CD8-positive, alpha-beta memory T cell (primary cell): ENCODE data around the gene RGS4. TPM values are rescaled to one million over a fixed set of nuclear protein-coding genes. Genes with fewer than 3 reads are reported as not detected.

Experiments used
- CTCF ChIA-PET: fragments of 350-600 bp; sonication (Branson Sonifier 250); formaldehyde crosslinking; loops from one replicate; lab custom pipeline; 2021; ENCODE audit warnings: antibody characterized with exemption; lab: Charles Lee
- POLR2A ChIA-PET: fragments of 350-600 bp; sonication (Branson Sonifier 250); formaldehyde crosslinking; loops from one replicate; lab custom pipeline; 2021; ENCODE audit warnings: antibody characterized with exemption; lab: Charles Lee
- DNase-seq, 5 donors: peaks; one replicate each; pipeline versions ENCODE4 v3.0.0 to v3.0.0-alpha.2; 2020 to 2022; ENCODE audit warnings: mixed read lengths in 1 of 5
- H3K27ac ChIP-seq: one replicate; pipeline ENCODE4 v1.7.0; 2013; ENCODE audit warnings: low read depth, mild to moderate bottlenecking, low read length, moderate library complexity
- H3K27me3 ChIP-seq: 2 replicates; pipeline ENCODE4 v1.7.0; 2013; ENCODE audit warnings: low read length, mild to moderate bottlenecking; ENCODE audit not compliant: insufficient read depth, poor library complexity, severe bottlenecking
- H3K36me3 ChIP-seq: 2 replicates; pipeline ENCODE4 v1.7.0; 2013; ENCODE audit warnings: mild to moderate bottlenecking, low read length, moderate library complexity; ENCODE audit not compliant: insufficient read depth
- H3K4me1 ChIP-seq: 2 replicates; pipeline ENCODE4 v1.7.0; 2013; ENCODE audit warnings: mild to moderate bottlenecking, low read length, moderate library complexity; ENCODE audit not compliant: insufficient read depth
- H3K4me3 ChIP-seq: 2 replicates; pipeline ENCODE4 v1.7.0; 2013; ENCODE audit warnings: mild to moderate bottlenecking, low read length
- H3K9me3 ChIP-seq: 2 replicates; pipeline ENCODE4 v1.7.0; 2013; ENCODE audit warnings: mild to moderate bottlenecking, low read length
- H3K27ac Mint-ChIP-seq, 8 donors: one replicate each; pipeline ENCODE4 v1.8.0; 2020 to 2021; ENCODE audit warnings: mixed read lengths in 8 of 8, mild to moderate bottlenecking in 6 of 8, inconsistent platforms in 3 of 8, moderate library complexity in 3 of 8
- H3K27me3 Mint-ChIP-seq, 2 donors: one replicate each; pipeline ENCODE4 v1.8.0; 2020 to 2021; ENCODE audit warnings: mixed read lengths in 2 of 2, mild to moderate bottlenecking in 1 of 2, moderate library complexity in 1 of 2
- H3K36me3 Mint-ChIP-seq, 3 donors: one replicate each; pipeline ENCODE4 v1.8.0; 2020 to 2021; ENCODE audit warnings: mixed read lengths in 3 of 3, inconsistent platforms in 1 of 3, mild to moderate bottlenecking in 1 of 3
- H3K4me1 Mint-ChIP-seq, 3 donors: one replicate each; pipeline ENCODE4 v1.8.0; 2020 to 2021; ENCODE audit warnings: mixed read lengths in 3 of 3, inconsistent platforms in 1 of 3, mild to moderate bottlenecking in 1 of 3
- H3K4me3 Mint-ChIP-seq, 7 donors: one replicate each; pipeline ENCODE4 v1.8.0; 2020 to 2021; ENCODE audit warnings: mixed read lengths in 7 of 7, mild to moderate bottlenecking in 6 of 7, moderate library complexity in 4 of 7, inconsistent platforms in 2 of 7
- H3K9me3 Mint-ChIP-seq, 5 donors: one replicate each; pipeline ENCODE4 v1.8.0; 2020 to 2022; ENCODE audit warnings: mixed read lengths in 5 of 5, mild to moderate bottlenecking in 3 of 5, moderate library complexity in 2 of 5, inconsistent platforms in 1 of 5
- polyA plus RNA-seq: library from polyadenylated mRNA; unstranded; fragments of 300-500 nt; fragmentation: Illumina TruSeq; gene quantifications from one replicate; pipeline ENCODE4 v1.2.3, GENCODE V29; 2021
- total RNA-seq, 2 experiments: library from RNA; stranded (reverse); gene quantifications; one replicate each; pipeline ENCODE4 v1.2.3, GENCODE V29; 2021

The RGS4 gene
- total and polyA plus RNA-seq, 3 experiments from 2014 or later = not detected

GRCh38 chr1:163046071-163046470 lies 23.1 kb upstream of the RGS4 start:
- no peaks in the 10 kb centered on the region for H3K36me3 Mint-ChIP-seq
- H3K4me3 ChIP-seq = no peak overlapping the region
- DNase-seq = no peak
- peaks cover 4 to 18% of the 10 kb centered on the region in 2 donors for H3K27me3 Mint-ChIP-seq
- H3K27ac ChIP-seq = no peak overlapping the region
- H3K4me1 Mint-ChIP-seq = no peaks in the 10 kb centered on the region
- H3K4me3 Mint-ChIP-seq = no peak overlapping the region
- POLR2A ChIA-PET = no interaction called here
- CTCF ChIA-PET = no interaction called here
- no peaks in the 10 kb centered on the region for H3K9me3 ChIP-seq
- H3K36me3 ChIP-seq = no peaks in the 10 kb centered on the region
- no peaks in the 10 kb centered on the region for H3K9me3 Mint-ChIP-seq
- no peaks in the 10 kb centered on the region for H3K4me1 ChIP-seq
- no peak overlapping the region for H3K27ac Mint-ChIP-seq
- H3K27me3 ChIP-seq = no peaks in the 10 kb centered on the region

DNA sequence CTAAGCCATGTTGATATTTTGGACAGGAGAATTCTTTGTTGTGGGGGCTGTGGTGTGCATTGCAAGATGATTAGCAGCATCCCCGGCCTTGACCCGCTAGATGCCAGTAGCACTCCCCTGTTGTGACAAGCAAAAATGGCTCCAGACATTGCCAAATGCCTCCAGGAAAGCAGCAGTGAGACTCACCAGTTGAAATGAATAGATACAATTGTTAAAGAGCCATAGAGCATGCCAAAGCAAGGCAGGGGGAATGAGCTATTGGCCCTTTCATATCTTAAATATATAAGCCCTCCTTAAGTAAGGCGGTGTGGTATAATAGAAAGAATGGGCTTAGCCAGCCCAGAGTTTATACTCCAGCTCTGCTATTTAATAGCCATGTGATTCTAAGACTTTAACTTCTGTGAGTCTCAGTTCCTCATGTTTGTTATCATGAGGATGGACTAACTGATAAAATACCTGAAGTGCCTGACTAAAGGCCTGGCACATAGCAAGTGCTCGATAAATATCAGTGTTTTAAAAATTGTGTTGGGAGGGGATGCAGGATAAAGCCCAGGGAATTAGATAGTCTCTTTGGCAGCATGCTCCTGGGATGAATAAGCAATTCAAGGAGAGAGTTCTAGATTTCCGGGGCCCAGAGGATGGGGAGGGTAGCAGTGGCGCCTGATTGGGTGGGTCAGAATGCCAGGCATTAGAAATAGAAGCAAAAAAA lies 21.1 kb upstream of the RGS4 start:
- Histone ChIP-seq H3K27ac (no peak overlapping the region), H3K4me1 (no peaks in the 10 kb centered on the region), H3K9me3 (no peaks in the 10 kb centered on the region), H3K36me3 (no peaks in the 10 kb centered on the region), H3K4me3 (no peak overlapping the region), H3K27me3 (no peaks in the 10 kb centered on the region)
- Mint-ChIP-seq H3K4me3 (no peak overlapping the region), H3K27ac (no peak overlapping the region), H3K4me1 (no peaks in the 10 kb centered on the region), H3K9me3 (no peaks in the 10 kb centered on the region), H3K36me3 (no peaks in the 10 kb centered on the region), H3K27me3 (peaks cover 4 to 18% of the 10 kb centered on the region in 2 donors)
- no peak for DNase-seq
- CTCF ChIA-PET = no interaction called here
- POLR2A ChIA-PET = no interaction called here

DNA sequence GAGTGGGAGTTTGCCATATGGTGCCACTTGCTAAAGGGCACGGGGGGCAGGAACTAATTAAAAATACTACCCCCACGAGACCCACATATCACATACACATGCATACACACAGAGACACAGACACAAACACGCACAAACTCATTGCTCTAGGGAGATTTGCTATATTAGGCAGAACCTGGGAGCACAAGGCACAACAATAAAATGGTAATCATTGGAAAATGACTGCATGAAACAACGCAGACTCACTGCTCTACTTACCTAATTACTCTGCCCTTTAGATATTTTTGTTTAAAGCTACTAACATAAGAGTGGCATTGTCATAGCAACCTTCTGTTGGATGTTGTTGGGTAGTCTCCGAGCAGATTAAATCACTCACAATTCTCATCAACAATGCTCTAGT lies 20.3 kb upstream of the RGS4 start:
- ChIA-PET POLR2A (no interaction called here), CTCF (interaction anchor here (1.1 kb wide), 1 partner anchor 13 kb away, joined by 3 read pairs; no protein-coding TSS in a partner anchor)
- H3K9me3 ChIP-seq = no peaks in the 10 kb centered on the region
- H3K27ac ChIP-seq = no peak overlapping the region
- no peaks in the 10 kb centered on the region for H3K36me3 ChIP-seq
- Mint-ChIP-seq H3K9me3 (peaks cover 0 to 6% (median 0%) of the 10 kb centered on the region in 5 donors), H3K36me3 (no peaks in the 10 kb centered on the region), H3K4me1 (no peaks in the 10 kb centered on the region), H3K27me3 (peaks cover 4 to 23% of the 10 kb centered on the region in 2 donors), H3K27ac (no peak overlapping the region), H3K4me3 (no peak overlapping the region)
- H3K4me3 ChIP-seq = no peak overlapping the region
- H3K4me1 ChIP-seq = no peaks in the 10 kb centered on the region
- no peaks in the 10 kb centered on the region for H3K27me3 ChIP-seq
- DNase-seq = no peak

DNA sequence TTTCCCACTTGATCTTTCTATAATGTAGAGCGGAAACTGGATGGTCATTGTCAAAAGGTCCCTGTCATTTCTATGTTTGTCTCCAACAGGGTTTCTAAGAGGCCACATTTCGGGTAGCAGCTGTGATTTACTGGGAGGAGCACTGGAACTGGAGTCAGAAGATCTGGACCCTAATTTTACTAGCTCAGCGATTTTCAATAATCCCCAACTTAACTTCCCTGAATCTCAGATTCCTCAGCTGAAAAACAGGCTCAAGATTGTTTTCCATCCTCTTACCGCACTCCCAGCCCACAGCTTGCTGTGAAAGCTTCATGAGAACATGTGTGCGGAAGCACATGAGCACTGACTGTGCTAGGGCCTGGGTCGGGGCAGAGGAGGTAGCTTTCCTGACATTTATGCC lies 19.9 kb upstream of the RGS4 start:
- H3K4me1 ChIP-seq = no peaks in the 10 kb centered on the region
- no peak overlapping the region for H3K4me3 ChIP-seq
- H3K36me3 ChIP-seq = no peaks in the 10 kb centered on the region
- no peaks in the 10 kb centered on the region for H3K9me3 ChIP-seq
- H3K36me3 Mint-ChIP-seq = no peaks in the 10 kb centered on the region
- no peaks in the 10 kb centered on the region for H3K27me3 ChIP-seq
- no peak overlapping the region for H3K27ac ChIP-seq
- CTCF ChIA-PET = interaction anchor here (1.1 kb wide), 1 partner anchor 12 kb away, joined by 3 read pairs; no protein-coding TSS in a partner anchor
- peaks cover 0 to 6% (median 0%) of the 10 kb centered on the region in 5 donors for H3K9me3 Mint-ChIP-seq
- POLR2A ChIA-PET = no interaction called here
- peaks cover 3 to 26% of the 10 kb centered on the region in 2 donors for H3K27me3 Mint-ChIP-seq
- DNase-seq = no peak
- H3K4me3 Mint-ChIP-seq = no peak overlapping the region
- no peaks in the 10 kb centered on the region for H3K4me1 Mint-ChIP-seq
- no peak overlapping the region for H3K27ac Mint-ChIP-seq

DNA sequence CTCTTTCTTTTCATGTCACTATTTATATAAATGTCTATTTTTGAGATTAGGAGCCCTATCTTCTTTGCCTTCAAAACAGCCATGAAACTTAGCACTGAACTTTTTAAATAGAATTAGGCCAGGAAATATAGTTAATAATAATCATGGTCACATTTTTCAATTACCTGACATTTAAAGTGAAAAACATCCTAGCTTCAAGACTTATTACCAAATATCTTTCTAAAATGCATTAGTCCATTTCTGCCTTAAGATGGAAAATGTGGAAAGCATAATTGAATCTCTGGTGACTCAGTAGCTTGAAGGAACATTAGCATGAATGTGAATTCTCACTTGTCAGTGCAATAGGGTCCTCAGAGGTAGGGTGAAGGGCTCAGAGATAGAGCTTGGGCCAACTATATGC lies 18.7 kb upstream of the RGS4 start:
- CTCF ChIA-PET = no interaction called here
- no peak overlapping the region for H3K4me3 Mint-ChIP-seq

DNA sequence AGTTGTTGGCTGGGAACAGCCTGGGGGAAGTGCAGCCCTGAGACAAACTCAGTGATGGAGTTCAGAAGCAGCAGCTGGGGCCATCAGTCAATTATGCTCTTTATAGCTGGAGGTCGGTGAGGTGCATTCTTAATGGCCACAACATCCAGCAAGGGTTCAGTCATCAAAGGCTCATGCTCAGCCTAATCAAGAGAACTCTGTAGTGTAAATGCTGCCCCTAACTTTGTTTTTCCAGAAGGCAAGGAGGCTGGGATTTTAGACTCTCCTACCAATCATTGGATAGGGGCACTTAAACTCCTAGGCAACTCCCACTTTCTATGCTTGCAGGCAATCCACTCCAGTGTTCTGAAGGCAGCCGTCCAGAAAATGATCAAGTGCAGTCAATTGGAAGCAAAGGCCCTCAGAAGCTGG lies 15.0 kb upstream of the RGS4 start:
- H3K4me1 ChIP-seq = no peaks in the 10 kb centered on the region
- no peak overlapping the region for H3K4me3 ChIP-seq
- Mint-ChIP-seq H3K36me3 (no peaks in the 10 kb centered on the region), H3K4me1 (no peaks in the 10 kb centered on the region), H3K4me3 (no peak overlapping the region), H3K27ac (no peak overlapping the region), H3K27me3 (peaks cover 0 to 22% of the 10 kb centered on the region in 2 donors), H3K9me3 (peaks cover 0 to 6% (median 0%) of the 10 kb centered on the region in 5 donors)
- no peak for DNase-seq
- H3K27ac ChIP-seq = no peak overlapping the region
- H3K36me3 ChIP-seq = no peaks in the 10 kb centered on the region
- no peaks in the 10 kb centered on the region for H3K9me3 ChIP-seq
- no peaks in the 10 kb centered on the region for H3K27me3 ChIP-seq
- POLR2A ChIA-PET = no interaction called here
- CTCF ChIA-PET = no interaction called here

More for the DNA sequence above, 18.7 kb upstream of the RGS4 start:
- no peak for DNase-seq
- Histone ChIP-seq H3K4me1 (no peaks in the 10 kb centered on the region), H3K36me3 (no peaks in the 10 kb centered on the region), H3K4me3 (no peak overlapping the region), H3K9me3 (no peaks in the 10 kb centered on the region), H3K27me3 (no peaks in the 10 kb centered on the region), H3K27ac (no peak overlapping the region)
- no peak overlapping the region for H3K27ac Mint-ChIP-seq
- peaks cover 0 to 6% (median 0%) of the 10 kb centered on the region in 5 donors for H3K9me3 Mint-ChIP-seq
- POLR2A ChIA-PET = no interaction called here
- no peaks in the 10 kb centered on the region for H3K4me1 Mint-ChIP-seq
- H3K36me3 Mint-ChIP-seq = no peaks in the 10 kb centered on the region
- H3K27me3 Mint-ChIP-seq = peaks cover 2 to 28% of the 10 kb centered on the region in 2 donors

DNA sequence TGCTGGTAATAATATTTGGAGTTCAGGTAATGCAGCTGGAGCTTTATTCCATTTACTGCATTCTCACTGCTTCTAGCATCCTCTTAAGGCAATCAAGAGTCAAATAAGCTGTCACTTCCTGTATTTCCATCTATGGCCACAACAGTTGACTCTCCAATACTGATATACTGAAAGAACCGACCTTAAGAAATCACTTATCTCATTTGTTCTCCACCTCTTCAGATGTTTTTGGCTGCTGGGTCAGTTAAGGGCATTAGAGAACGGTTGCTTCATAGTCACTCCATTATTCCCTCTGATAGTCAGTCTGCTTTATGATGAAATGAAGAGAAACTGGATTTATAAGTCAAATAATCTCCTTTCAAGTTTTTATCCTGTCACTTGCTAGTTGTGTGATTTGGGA lies 14.2 kb upstream of the RGS4 start:
- Histone ChIP-seq H3K27me3 (no peaks in the 10 kb centered on the region), H3K4me1 (no peaks in the 10 kb centered on the region), H3K4me3 (no peak overlapping the region), H3K9me3 (no peaks in the 10 kb centered on the region), H3K36me3 (no peaks in the 10 kb centered on the region), H3K27ac (no peak overlapping the region)
- CTCF ChIA-PET = no interaction called here
- Mint-ChIP-seq H3K36me3 (no peaks in the 10 kb centered on the region), H3K4me1 (no peaks in the 10 kb centered on the region), H3K4me3 (no peak overlapping the region), H3K27ac (no peak overlapping the region), H3K9me3 (peaks cover 0 to 6% (median 0%) of the 10 kb centered on the region in 5 donors), H3K27me3 (peaks cover 0 to 22% of the 10 kb centered on the region in 2 donors)
- POLR2A ChIA-PET = no interaction called here
- DNase-seq = no peak

DNA sequence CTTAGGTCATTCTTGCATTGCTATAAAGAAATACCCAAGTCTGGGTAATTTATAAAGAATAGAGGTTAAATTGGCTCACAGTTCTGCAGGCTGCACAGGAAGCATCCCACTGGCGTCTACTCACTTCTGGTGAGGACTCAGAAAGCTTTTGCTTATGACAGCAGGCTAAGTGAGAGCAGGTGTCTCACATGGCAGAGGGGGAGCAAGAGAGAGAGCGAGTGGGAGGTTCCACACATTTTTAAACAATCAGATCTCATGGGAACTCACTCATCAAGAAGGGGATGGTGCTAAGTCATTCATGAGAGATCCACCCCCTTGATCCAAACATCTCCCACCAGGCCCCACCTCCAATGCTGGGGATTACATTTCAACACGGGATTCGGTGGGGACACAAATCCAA lies 13.6 kb upstream of the RGS4 start:
- POLR2A ChIA-PET = no interaction called here
- Mint-ChIP-seq H3K9me3 (peaks cover 0 to 6% (median 0%) of the 10 kb centered on the region in 5 donors), H3K27ac (no peak overlapping the region), H3K4me1 (no peaks in the 10 kb centered on the region), H3K36me3 (no peaks in the 10 kb centered on the region), H3K27me3 (peaks cover under 1 to 22% of the 10 kb centered on the region in 2 donors), H3K4me3 (no peak overlapping the region)
- H3K9me3 ChIP-seq = no peaks in the 10 kb centered on the region
- H3K27ac ChIP-seq = no peak overlapping the region
- DNase-seq = no peak
- H3K36me3 ChIP-seq = no peaks in the 10 kb centered on the region
- CTCF ChIA-PET = no interaction called here
- no peaks in the 10 kb centered on the region for H3K27me3 ChIP-seq
- H3K4me3 ChIP-seq = no peak overlapping the region
- no peaks in the 10 kb centered on the region for H3K4me1 ChIP-seq
